A549 (cell line): ENCODE measurements around the gene HIC2.
"Not testable (repeated sequence)": the region's sequence is repeated elsewhere in the genome, so short reads cannot be mapped to it uniquely, and the experiment has no call there.

ENCODE experiments used
- CTCF ChIP-seq: fragments of >200 bp; sonication (Bioruptor Twin); formaldehyde crosslinking; IDR thresholded peaks from 3 replicates; pipeline ENCODE4 v1.5.1; 2016
- EHMT2 ChIP-seq: fragments of 200-600 bp; sonication (generic); IDR thresholded peaks from 2 replicates; pipeline ENCODE4 v1.6.1; 2016; ENCODE audit warnings: antibody characterized with exemption, low read depth, mild to moderate bottlenecking, moderate library complexity
- HDAC2 ChIP-seq: fragments of 200-600 bp; sonication (generic); IDR thresholded peaks from 2 replicates; pipeline ENCODE4 v1.6.1; 2016
- HMGXB4 ChIP-seq: fragments of 250-450 bp; sonication (Bioruptor Pico); IDR thresholded peaks from 2 replicates; pipeline ENCODE4 v1.5.0; 2021; ENCODE audit warnings: mild to moderate bottlenecking, moderate library complexity, borderline replicate concordance
- JUN ChIP-seq, 2 experiments: fragments of >200 bp; sonication (Bioruptor Twin); formaldehyde crosslinking; IDR thresholded peaks; 2 replicates in 1 of 2; 3 replicates in 1 of 2; pipeline ENCODE4 v1.6.1; 2016 to 2017
- MAFK ChIP-seq: fragments of 450-650 bp; IDR thresholded peaks from 2 replicates; pipeline ENCODE4 v1.6.1; 2014; ENCODE audit not compliant: partially characterized antibody
- MAX ChIP-seq: IDR thresholded peaks from 2 replicates; pipeline ENCODE4 v1.6.1; 2012
- MAZ ChIP-seq: fragments of 150-350 bp; IDR thresholded peaks from 2 replicates; pipeline ENCODE4 v1.6.1; 2014; ENCODE audit warnings: antibody characterized with exemption, low read depth, low read length, borderline replicate concordance
- NFE2L2 ChIP-seq: fragments of 150-350 bp; conservative IDR thresholded peaks from 2 replicates; pipeline ENCODE4 v1.6.1; 2014; ENCODE audit warnings: low read length
- NPAS2 ChIP-seq: fragments of 250-450 bp; sonication (Bioruptor Pico); IDR thresholded peaks from 2 replicates; pipeline ENCODE4 v1.8.0; 2022; ENCODE audit warnings: mild to moderate bottlenecking, moderate library complexity, borderline replicate concordance
- POLR2A ChIP-seq: IDR thresholded peaks from 2 replicates; pipeline ENCODE4 v1.6.1; 2012; ENCODE audit warnings: mild to moderate bottlenecking, low read length
- RAD21 ChIP-seq, 2 experiments: fragments of >200 bp in 1 of 2; sonication (Bioruptor Twin) in 1 of 2; formaldehyde crosslinking in 1 of 2; IDR thresholded peaks in 1 of 2; conservative IDR thresholded peaks in 1 of 2; 2 replicates in 1 of 2; 3 replicates in 1 of 2; pipeline ENCODE4 v1.6.1; 2012 to 2018; ENCODE audit warnings: inconsistent platforms in 1 of 2
- REST ChIP-seq: fragments of 200-600 bp; sonication (generic); IDR thresholded peaks from 2 replicates; pipeline ENCODE4 v1.6.1; 2016; ENCODE audit warnings: antibody characterized with exemption, mild to moderate bottlenecking, moderate library complexity
- TP53 ChIP-seq: fragments of 250-450 bp; sonication (Bioruptor Pico); IDR thresholded peaks from 2 replicates; pipeline ENCODE4 v1.5.0; 2021; ENCODE audit warnings: mild to moderate bottlenecking, moderate library complexity

- not testable (repeated sequence) for TF ChIP-seq CTCF; REST; HMGXB4 (CRISPR knock-in tag); POLR2A; NPAS2 (CRISPR knock-in tag); TP53; HDAC2; JUN (IDR thresholded peaks at IDR 0.05); MAZ; MAX; NFE2L2; RAD21 (conservative IDR thresholded peaks at IDR 0.05 in 1 of 2, IDR thresholded peaks at IDR 0.05 in 1 of 2); MAFK; EHMT2
These were observed 682 bp downstream of the HIC2 start for GRCh38 chr22:21417853-21418252.
